ENCODE data around the gene ZFP1.
"Not testable (repeated sequence)": the region's sequence is repeated elsewhere in the genome, so short reads cannot be mapped to it uniquely, and the experiment has no call there.

ZFP1 gene

DNA sequence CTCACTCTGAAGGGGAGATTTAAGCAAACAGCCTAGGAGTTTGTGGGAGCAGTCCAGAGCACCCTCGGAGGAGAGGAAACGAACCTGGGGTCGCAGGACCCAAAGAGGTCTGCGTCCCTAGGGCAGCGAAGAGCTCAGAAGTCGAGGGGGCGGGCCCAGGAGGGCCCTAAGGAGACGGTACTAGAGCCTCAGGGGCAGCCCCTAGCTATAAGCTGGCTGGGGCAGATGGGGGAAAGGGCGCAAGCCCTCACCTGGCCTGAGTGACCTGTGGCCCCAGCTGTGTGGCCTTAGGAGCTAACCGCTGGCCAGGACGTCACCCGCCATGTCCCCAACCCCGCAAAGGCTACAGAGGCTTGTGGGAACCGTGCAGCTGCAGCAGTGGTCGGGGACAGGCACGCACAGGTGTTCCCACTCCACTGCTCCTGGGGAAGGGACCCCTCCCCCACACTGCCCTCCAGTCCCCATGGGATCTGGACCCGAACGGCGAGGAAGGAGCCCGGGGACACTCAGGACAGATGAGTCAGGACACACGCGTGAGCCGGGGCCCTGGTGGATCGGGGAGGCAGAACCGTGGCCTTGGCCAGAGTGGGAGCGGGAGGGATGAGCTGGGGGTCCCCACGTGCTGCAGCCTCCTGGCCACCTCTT is 60.7 kb downstream of the ZFP1 start:
- Histone ChIP-seq H3K4me3 (ENCODE audit: low read depth, low read length) (no peak overlapping the region), H3K9me3 (ENCODE audit: control insufficient read depth, insufficient read depth, low read length) (no peaks in the 10 kb centered on the region), H3K4me1 (ENCODE audit: control insufficient read depth, insufficient read depth, low read length) (no peaks in the 10 kb centered on the region), H3K27me3 (ENCODE audit: control insufficient read depth, insufficient read depth, low read length) (no peaks in the 10 kb centered on the region), H3K9ac (ENCODE audit: low read depth, low read length) (no peak overlapping the region), H3K36me3 (ENCODE audit: control insufficient read depth, insufficient read depth, low read length) (no peaks in the 10 kb centered on the region)

DNA sequence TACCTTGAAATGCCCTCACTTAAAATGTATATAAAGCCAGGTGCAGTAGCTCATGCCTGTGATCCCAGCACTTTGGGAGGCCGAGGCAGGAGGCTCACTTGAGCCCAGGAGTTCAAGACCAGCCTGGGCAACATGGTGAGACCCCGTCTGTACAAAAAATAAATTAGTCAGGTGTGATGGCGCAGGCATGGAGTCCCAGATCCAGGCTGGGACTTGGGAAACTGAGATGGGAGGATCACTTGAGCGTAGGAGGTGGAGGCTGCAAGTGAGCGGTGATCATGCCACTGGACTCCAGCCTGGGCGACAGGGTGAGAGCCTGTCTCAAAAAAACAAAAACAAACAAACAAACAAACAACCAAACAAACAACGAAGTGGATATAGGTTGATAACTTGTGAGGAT is 61.2 kb downstream of the ZFP1 start:
- H3K9ac ChIP-seq (ENCODE audit: low read depth, low read length); H3K4me1 ChIP-seq (ENCODE audit: control insufficient read depth, insufficient read depth, low read length); H3K27me3 ChIP-seq (ENCODE audit: control insufficient read depth, insufficient read depth, low read length); H3K36me3 ChIP-seq (ENCODE audit: control insufficient read depth, insufficient read depth, low read length); H3K4me3 ChIP-seq (ENCODE audit: low read depth, low read length); H3K9me3 ChIP-seq (ENCODE audit: control insufficient read depth, insufficient read depth, low read length): not testable (repeated sequence)

DNA sequence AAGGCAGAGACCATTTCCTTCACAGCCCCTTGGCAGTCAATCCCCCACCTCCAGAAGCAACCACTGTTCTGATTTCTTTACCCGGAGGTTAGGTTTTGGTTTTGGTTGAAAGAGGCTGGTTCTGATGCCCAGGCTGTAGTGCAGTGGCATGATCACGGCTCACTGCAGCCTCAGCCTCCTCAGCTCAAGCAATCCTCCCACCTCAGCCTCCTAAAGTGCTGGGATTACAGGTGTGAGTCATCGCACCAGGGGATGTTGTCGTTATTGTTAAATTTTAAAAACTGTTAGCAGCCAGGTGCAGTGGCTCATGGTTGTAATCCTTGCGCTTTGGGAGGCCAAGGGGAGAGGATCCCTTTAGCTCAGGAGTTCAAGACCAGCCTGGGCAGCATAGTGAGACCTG is 61.6 kb downstream of the ZFP1 start:
- H3K9me3 ChIP-seq (ENCODE audit: control insufficient read depth, insufficient read depth, low read length): no peaks in the 10 kb centered on the region
- no peaks in the 10 kb centered on the region for H3K27me3 ChIP-seq (ENCODE audit: control insufficient read depth, insufficient read depth, low read length)
- no peaks in the 10 kb centered on the region for H3K4me1 ChIP-seq (ENCODE audit: control insufficient read depth, insufficient read depth, low read length)

DNA sequence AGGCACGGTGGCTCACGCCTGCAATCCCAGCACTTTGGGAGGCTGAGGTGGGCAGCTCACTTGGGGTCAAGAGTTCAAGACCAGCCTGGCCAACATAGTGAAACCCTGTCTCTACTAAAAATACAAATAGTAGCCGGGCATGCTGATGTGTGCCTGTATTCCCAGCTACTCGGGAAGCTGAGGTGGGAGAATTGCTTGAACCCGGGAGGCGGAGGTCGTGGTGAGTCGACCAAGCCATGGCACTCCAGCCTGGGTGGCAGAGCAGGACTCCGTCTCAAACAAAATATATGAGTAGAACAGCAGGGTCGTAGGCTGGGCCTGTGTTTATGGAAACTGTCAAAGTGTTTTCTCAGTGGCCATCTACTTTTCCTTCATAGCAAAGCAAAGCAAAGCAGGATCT is 63.0 kb downstream of the ZFP1 start:
- not testable (repeated sequence) for H3K27me3 ChIP-seq (ENCODE audit: control insufficient read depth, insufficient read depth, low read length); H3K36me3 ChIP-seq (ENCODE audit: control insufficient read depth, insufficient read depth, low read length); H3K9me3 ChIP-seq (ENCODE audit: control insufficient read depth, insufficient read depth, low read length); H3K4me1 ChIP-seq (ENCODE audit: control insufficient read depth, insufficient read depth, low read length); H3K4me3 ChIP-seq (ENCODE audit: low read depth, low read length); H3K9ac ChIP-seq (ENCODE audit: low read depth, low read length)

More for the DNA sequence above, 61.6 kb downstream of the ZFP1 start:
- H3K9ac ChIP-seq (ENCODE audit: low read depth, low read length): no peak overlapping the region
- no peaks in the 10 kb centered on the region for H3K36me3 ChIP-seq (ENCODE audit: control insufficient read depth, insufficient read depth, low read length)
- H3K4me3 ChIP-seq (ENCODE audit: low read depth, low read length): no peak overlapping the region

GRCh38 chr16:75216127-75216526 is 67.8 kb downstream of the ZFP1 start:
- Histone ChIP-seq H3K4me3 (ENCODE audit: low read depth, low read length) (no peak overlapping the region), H3K9ac (ENCODE audit: low read depth, low read length) (no peak overlapping the region), H3K9me3 (ENCODE audit: control insufficient read depth, insufficient read depth, low read length) (no peaks in the 10 kb centered on the region), H3K4me1 (ENCODE audit: control insufficient read depth, insufficient read depth, low read length) (no peaks in the 10 kb centered on the region), H3K27me3 (ENCODE audit: control insufficient read depth, insufficient read depth, low read length) (no peaks in the 10 kb centered on the region), H3K36me3 (ENCODE audit: control insufficient read depth, insufficient read depth, low read length) (no peaks in the 10 kb centered on the region)

GRCh38 chr16:75216576-75216975 is 68.3 kb downstream of the ZFP1 start:
- H3K4me1 ChIP-seq (ENCODE audit: control insufficient read depth, insufficient read depth, low read length): no peaks in the 10 kb centered on the region
- H3K9ac ChIP-seq (ENCODE audit: low read depth, low read length): no peak overlapping the region
- no peaks in the 10 kb centered on the region for H3K9me3 ChIP-seq (ENCODE audit: control insufficient read depth, insufficient read depth, low read length)
- no peak overlapping the region for H3K4me3 ChIP-seq (ENCODE audit: low read depth, low read length)
- no peaks in the 10 kb centered on the region for H3K27me3 ChIP-seq (ENCODE audit: control insufficient read depth, insufficient read depth, low read length)
- no peaks in the 10 kb centered on the region for H3K36me3 ChIP-seq (ENCODE audit: control insufficient read depth, insufficient read depth, low read length)

DNA sequence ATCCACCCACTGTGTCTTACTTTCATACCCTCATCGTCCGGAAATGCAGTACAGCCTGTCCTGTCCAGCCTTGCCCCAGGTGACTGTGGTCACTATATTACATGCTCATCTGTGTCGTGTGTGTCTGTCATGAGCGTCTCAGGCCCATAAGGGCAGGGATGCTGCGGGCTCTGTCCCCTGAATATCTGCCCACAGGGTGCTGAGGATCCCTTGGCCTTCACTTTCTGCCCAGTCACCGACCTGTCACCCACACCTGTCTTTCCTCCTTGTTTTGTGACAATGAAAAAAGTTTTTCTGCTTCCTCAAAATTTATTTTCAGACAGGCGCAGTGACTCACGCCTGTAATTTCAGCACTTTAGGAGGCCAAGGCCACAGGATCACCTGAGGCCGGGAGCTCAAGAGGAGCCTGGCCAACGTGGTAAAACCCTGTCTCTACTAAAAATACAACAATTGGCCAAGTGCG is 69.1 kb downstream of the ZFP1 start:
- no peak overlapping the region for H3K9ac ChIP-seq (ENCODE audit: low read depth, low read length)

DNA sequence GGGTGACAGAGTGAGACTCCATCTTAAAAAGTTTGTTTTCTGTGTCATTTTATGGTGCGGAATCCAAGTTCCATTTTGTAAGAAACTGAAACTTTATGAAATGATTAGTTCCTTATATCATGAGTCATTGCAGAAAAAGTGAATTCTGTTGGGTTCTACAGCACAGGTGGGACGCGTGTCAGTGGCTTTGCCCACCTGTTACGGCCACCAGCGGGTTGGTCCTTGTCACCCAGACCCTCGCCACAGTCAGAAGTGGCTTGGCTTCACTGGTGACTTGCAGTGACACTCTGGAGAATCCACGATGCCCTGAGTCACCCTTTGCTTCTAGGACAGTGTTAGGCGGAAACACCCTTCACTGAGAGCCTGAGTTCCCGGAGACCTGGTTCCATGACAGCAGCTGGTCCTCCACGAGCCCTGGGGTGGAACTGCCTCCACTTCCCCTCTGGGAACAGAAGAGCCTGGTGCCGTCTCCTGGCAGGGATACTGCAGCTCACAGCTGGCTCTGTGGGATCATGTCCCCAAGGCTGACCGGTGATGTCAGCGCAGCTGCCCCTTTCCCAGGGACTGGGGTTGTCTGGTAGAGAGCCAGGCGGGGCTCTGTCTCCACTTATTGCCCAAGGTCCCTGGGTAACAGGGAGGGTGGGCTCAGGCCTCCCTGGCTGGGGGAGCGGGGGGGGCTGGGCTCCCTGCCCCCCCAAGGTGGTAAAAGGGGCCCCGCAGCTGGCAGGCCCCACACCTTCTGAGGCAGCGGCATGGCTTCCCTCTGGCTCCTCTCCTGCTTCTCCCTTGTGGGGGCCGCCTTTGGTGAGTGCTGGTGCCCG is 70.1 kb downstream of the ZFP1 start, which contains the start of gene CTRB1:
Gene CTRB1, plus strand, starts transcription at position 733 of the 821 bp plus-strand sequence. Its CDS starts 20 bp downstream, at position 753.
- H3K4me3 ChIP-seq (ENCODE audit: low read depth, low read length): no peak within 1 kb of the TSS
- H3K9me3 ChIP-seq (ENCODE audit: control insufficient read depth, insufficient read depth, low read length): no peaks in the 10 kb centered on the region
- H3K27me3 ChIP-seq (ENCODE audit: control insufficient read depth, insufficient read depth, low read length): no peaks in the 10 kb centered on the region
- H3K4me1 ChIP-seq (ENCODE audit: control insufficient read depth, insufficient read depth, low read length): no peaks in the 10 kb centered on the region
- no peak within 1 kb of the TSS for H3K9ac ChIP-seq (ENCODE audit: low read depth, low read length)
- H3K36me3 ChIP-seq (ENCODE audit: control insufficient read depth, insufficient read depth, low read length): no peaks in the 10 kb centered on the region

More for the DNA sequence above, 69.1 kb downstream of the ZFP1 start:
- H3K4me3 ChIP-seq (ENCODE audit: low read depth, low read length): no peak overlapping the region
- no peaks in the 10 kb centered on the region for H3K27me3 ChIP-seq (ENCODE audit: control insufficient read depth, insufficient read depth, low read length)
- no peaks in the 10 kb centered on the region for H3K4me1 ChIP-seq (ENCODE audit: control insufficient read depth, insufficient read depth, low read length)
- H3K9me3 ChIP-seq (ENCODE audit: control insufficient read depth, insufficient read depth, low read length): no peaks in the 10 kb centered on the region
- H3K36me3 ChIP-seq (ENCODE audit: control insufficient read depth, insufficient read depth, low read length): no peaks in the 10 kb centered on the region

GRCh38 chr16:75219088-75219487 is 70.8 kb downstream of the ZFP1 start:
- H3K36me3 ChIP-seq (ENCODE audit: control insufficient read depth, insufficient read depth, low read length): no peaks in the 10 kb centered on the region
- H3K9me3 ChIP-seq (ENCODE audit: control insufficient read depth, insufficient read depth, low read length): no peaks in the 10 kb centered on the region
- H3K4me3 ChIP-seq (ENCODE audit: low read depth, low read length): no peak overlapping the region

DNA sequence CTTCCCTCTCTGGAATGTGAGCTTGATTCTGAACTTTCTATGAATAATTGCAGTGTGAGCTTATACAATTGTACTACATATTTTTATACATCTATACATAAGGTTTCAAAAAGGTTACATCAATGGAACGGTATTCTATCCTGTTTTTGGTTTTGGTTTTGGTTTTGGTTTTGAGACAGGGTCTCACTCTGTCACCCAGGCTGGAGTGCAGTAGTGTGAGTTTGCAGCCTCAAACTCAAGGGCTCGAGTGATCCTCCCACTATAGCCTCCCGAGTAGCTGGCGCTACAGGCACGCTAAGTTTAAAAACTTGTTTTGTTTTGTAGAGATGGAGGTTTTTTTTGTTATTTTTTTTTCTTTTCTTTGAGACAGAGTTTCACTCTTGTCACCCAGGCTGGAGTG is 71.5 kb downstream of the ZFP1 start:
- H3K9me3 ChIP-seq (ENCODE audit: control insufficient read depth, insufficient read depth, low read length): no peaks in the 10 kb centered on the region
- no peaks in the 10 kb centered on the region for H3K4me1 ChIP-seq (ENCODE audit: control insufficient read depth, insufficient read depth, low read length)
- no peaks in the 10 kb centered on the region for H3K36me3 ChIP-seq (ENCODE audit: control insufficient read depth, insufficient read depth, low read length)
- no peak overlapping the region for H3K4me3 ChIP-seq (ENCODE audit: low read depth, low read length)
- H3K9ac ChIP-seq (ENCODE audit: low read depth, low read length): no peak overlapping the region
- H3K27me3 ChIP-seq (ENCODE audit: control insufficient read depth, insufficient read depth, low read length): no peaks in the 10 kb centered on the region

More at GRCh38 chr16:75219088-75219487, 70.8 kb downstream of the ZFP1 start:
- no peaks in the 10 kb centered on the region for H3K4me1 ChIP-seq (ENCODE audit: control insufficient read depth, insufficient read depth, low read length)
- no peaks in the 10 kb centered on the region for H3K27me3 ChIP-seq (ENCODE audit: control insufficient read depth, insufficient read depth, low read length)
- no peak overlapping the region for H3K9ac ChIP-seq (ENCODE audit: low read depth, low read length)
